Measurements from ENCODE around the gene HIRA. TPM values are rescaled to one million over a fixed set of nuclear protein-coding genes. Genes with fewer than 3 reads are reported as not detected.

Gene HIRA
- total and polyA plus RNA-seq, 9 of the 15 experiments (the other 6 are each of a cell fraction or from before 2014, with no cell fraction given): 0.96 to 132 (median 58.4) TPM

DNA sequence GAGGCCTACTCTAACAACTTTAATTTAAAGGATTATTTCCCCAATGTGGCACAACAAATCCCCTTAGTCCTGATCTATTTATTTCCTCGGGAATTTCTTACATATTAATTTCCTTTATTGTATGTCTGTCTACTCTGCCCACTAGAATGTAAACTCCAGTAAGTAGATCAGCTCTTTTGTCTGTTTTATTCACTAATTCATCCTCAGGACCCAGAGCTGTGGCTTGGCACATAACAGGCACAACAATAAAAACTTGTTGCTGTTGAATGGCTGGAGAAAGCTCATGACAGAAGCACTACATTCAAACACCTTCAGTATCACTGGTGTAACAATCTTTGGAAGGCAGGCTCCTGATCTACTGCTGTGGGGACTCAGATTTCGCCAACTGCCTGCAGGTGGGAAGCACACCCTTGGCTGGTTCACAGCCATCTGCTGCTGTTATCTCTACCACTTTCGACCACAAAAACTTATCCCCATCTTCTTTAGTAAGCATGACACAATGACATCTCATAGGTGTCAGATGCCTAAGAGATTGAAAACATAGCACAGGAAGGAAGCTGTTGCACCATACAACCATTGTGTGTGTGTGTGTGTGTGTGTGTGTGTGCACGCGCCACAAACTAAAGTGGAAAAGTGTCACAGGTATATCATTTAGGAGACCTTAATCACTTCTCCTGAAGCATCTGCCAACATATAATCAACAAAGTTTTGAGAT, 11.9 kb downstream of the HIRA start (continued):
- TF ChIP-seq SMAD1 (IDR thresholded peaks at IDR 0.05; ENCODE audit: low read depth, low read length, partially characterized antibody): no peak
- no peak for TF ChIP-seq USF2 (CRISPR knock-in tag; IDR thresholded peaks at IDR 0.05)
- TF ChIP-seq ARNT (IDR thresholded peaks at IDR 0.05): peak; percentile 63 to 95; a peak in 3 of 4 replicates
- peak; percentile 78 for TF ChIP-seq CHD4 (IDR thresholded peaks at IDR 0.05; ENCODE audit: insufficient read depth, insufficient replicate concordance, low read depth, low read length, poor library complexity, severe bottlenecking)
- no peak for TF ChIP-seq RFX5 (IDR thresholded peaks at IDR 0.05; ENCODE audit: low read depth, low read length)
- no peak for TF ChIP-seq KLF10 (CRISPR knock-in tag; IDR thresholded peaks at IDR 0.05)
- no peak for TF ChIP-seq SMARCC2 (IDR thresholded peaks at IDR 0.05; ENCODE audit: low read depth)
- TF ChIP-seq PPARD (CRISPR knock-in tag; IDR thresholded peaks at IDR 0.05): no peak
- no peak for TF ChIP-seq RHOXF2B (CRISPR knock-in tag; conservative IDR thresholded peaks at IDR 0.05)
- TF ChIP-seq CCAR2 (IDR thresholded peaks at IDR 0.05; ENCODE audit: low read depth, low read length): no peak
- no peak for TF ChIP-seq RBM14 (IDR thresholded peaks at IDR 0.05; ENCODE audit: borderline replicate concordance, insufficient read depth, low read depth, low read length)
- TF ChIP-seq, protein P1, sequence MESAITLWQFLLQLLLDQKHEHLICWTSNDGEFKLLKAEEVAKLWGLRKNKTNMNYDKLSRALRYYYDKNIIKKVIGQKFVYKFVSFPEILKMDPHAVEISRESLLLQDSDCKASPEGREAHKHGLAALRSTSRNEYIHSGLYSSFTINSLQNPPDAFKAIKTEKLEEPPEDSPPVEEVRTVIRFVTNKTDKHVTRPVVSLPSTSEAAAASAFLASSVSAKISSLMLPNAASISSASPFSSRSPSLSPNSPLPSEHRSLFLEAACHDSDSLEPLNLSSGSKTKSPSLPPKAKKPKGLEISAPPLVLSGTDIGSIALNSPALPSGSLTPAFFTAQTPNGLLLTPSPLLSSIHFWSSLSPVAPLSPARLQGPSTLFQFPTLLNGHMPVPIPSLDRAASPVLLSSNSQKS (CRISPR knock-in tag; IDR thresholded peaks at IDR 0.05): 0 out of 2 replicates have a peak, but pooled peaks have one; percentile 10
- no peak for TF ChIP-seq HNRNPH1 (optimal IDR thresholded peaks at IDR 0.05; ENCODE audit: low read depth, low read length)
- no peak; the same call in none of the 2 replicates for TF ChIP-seq ATF7 (IDR thresholded peaks at IDR 0.05)
- TF ChIP-seq MTA3 (IDR thresholded peaks at IDR 0.05; ENCODE audit: borderline replicate concordance): peak; percentile 66; the same call in 1 of the 2 replicates
- TF ChIP-seq, protein P2, sequence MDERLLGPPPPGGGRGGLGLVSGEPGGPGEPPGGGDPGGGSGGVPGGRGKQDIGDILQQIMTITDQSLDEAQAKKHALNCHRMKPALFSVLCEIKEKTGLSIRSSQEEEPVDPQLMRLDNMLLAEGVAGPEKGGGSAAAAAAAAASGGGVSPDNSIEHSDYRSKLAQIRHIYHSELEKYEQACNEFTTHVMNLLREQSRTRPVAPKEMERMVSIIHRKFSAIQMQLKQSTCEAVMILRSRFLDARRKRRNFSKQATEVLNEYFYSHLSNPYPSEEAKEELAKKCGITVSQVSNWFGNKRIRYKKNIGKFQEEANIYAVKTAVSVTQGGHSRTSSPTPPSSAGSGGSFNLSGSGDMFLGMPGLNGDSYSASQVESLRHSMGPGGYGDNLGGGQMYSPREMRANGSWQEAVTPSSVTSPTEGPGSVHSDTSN (CRISPR knock-in tag; IDR thresholded peaks at IDR 0.05; ENCODE audit: low read depth): no peak
- TF ChIP-seq, protein P2 (tag; conservative IDR thresholded peaks at IDR 0.05; ENCODE audit: low read depth): peak; percentile 42
- no peak for TF ChIP-seq ZNF282 (CRISPR knock-in tag; IDR thresholded peaks at IDR 0.05)
- 0 out of 2 replicates have a peak, but pooled peaks have one; percentile 59 for TF ChIP-seq MEF2D (tag; conservative IDR thresholded peaks at IDR 0.05; ENCODE audit: low read depth)
- no peak for TF ChIP-seq EP400 (IDR thresholded peaks at IDR 0.05)
- no peak; the same call in 1 of the 2 replicates for TF ChIP-seq NR2C2 (CRISPR knock-in tag; IDR thresholded peaks at IDR 0.05)
- peak; percentile 65; the same call in 1 of the 2 replicates for TF ChIP-seq NR2C2 (tag; IDR thresholded peaks at IDR 0.05)
- no peak for TF ChIP-seq PREB (CRISPR knock-in tag; IDR thresholded peaks at IDR 0.05)
- no peak for TF ChIP-seq HDAC6 (IDR thresholded peaks at IDR 0.05; ENCODE audit: low read depth, low read length)
